Neural cell (in vitro differentiated cells): ENCODE results near the gene SSX2IP. TPM values are rescaled to one million over a fixed set of nuclear protein-coding genes. Genes with fewer than 3 reads are reported as not detected.

ENCODE experiments used
- H2AFZ ChIP-seq: fragments of 200-600, 300-800 bp; sonication (generic), shearing (Covaris generic); 2 replicates; pipeline ENCODE4 v1.6.0; 2014; ENCODE audit warnings: low read depth, mild to moderate bottlenecking, antibody characterized with exemption, low read length, moderate library complexity
- H3F3A ChIP-seq: fragments of 200-600 bp; shearing (Covaris generic); 2 replicates; pipeline ENCODE4 v1.6.1; 2016; ENCODE audit warnings: mild to moderate bottlenecking, moderate library complexity, mixed read lengths, antibody characterized with exemption, low read length; ENCODE audit not compliant: insufficient read depth, poor library complexity, severe bottlenecking
- H3K27ac ChIP-seq: fragments of 200-600, 300-800 bp; sonication (generic), shearing (Covaris generic); 2 replicates; pipeline ENCODE4 v1.5.1; 2014; ENCODE audit warnings: mild to moderate bottlenecking, low read length, moderate library complexity
- H3K27me3 ChIP-seq: fragments of 300-800, 200-600 bp; sonication (generic), shearing (Covaris generic); 2 replicates; pipeline ENCODE4 v1.6.0; 2014; ENCODE audit warnings: mild to moderate bottlenecking, low read depth, low read length, moderate library complexity; ENCODE audit not compliant: insufficient read depth
- H3K36me3 ChIP-seq: fragments of 300-800, 200-600 bp; sonication (generic), shearing (Covaris generic); 2 replicates; pipeline ENCODE4 v1.5.1; 2014; ENCODE audit warnings: mild to moderate bottlenecking, antibody characterized with exemption, low read length, moderate library complexity; ENCODE audit not compliant: insufficient read depth
- H3K4me2 ChIP-seq: fragments of 300-800, 200-600 bp; sonication (generic), shearing (Covaris generic); 2 replicates; pipeline ENCODE4 v1.6.0; 2014; ENCODE audit warnings: mild to moderate bottlenecking, low read length
- H3K4me3 ChIP-seq: fragments of 300-800, 200-600 bp; sonication (generic), shearing (Covaris generic); 2 replicates; pipeline ENCODE4 v1.5.1; 2014; ENCODE audit warnings: mild to moderate bottlenecking, low read length, moderate library complexity
- H3K79me2 ChIP-seq: fragments of 200-600 bp; shearing (Covaris generic); replicated peaks from 2 replicates; pipeline ENCODE4 v1.6.0; 2014; ENCODE audit warnings: mild to moderate bottlenecking, low read length, moderate library complexity; ENCODE audit not compliant: insufficient read depth
- H3K9ac ChIP-seq: fragments of 300-800, 200-600 bp; sonication (generic), shearing (Covaris generic); 2 replicates; pipeline ENCODE4 v1.6.1; 2016; ENCODE audit warnings: mild to moderate bottlenecking, low read length, mixed read lengths
- H3K9me2 ChIP-seq: fragments of 200-600 bp; shearing (Covaris generic); 2 replicates; pipeline ENCODE4 v1.6.1; 2016; ENCODE audit warnings: mild to moderate bottlenecking, low read length, mixed read lengths; ENCODE audit not compliant: insufficient read depth
- H3K9me3 ChIP-seq: fragments of 200-600, 300-800 bp; sonication (generic), shearing (Covaris generic); 2 replicates; pipeline ENCODE4 v1.6.1; 2016; ENCODE audit warnings: mild to moderate bottlenecking, mixed run types, low read length, moderate library complexity, mixed read lengths
- H4K20me1 ChIP-seq: fragments of 200-600 bp; shearing (Covaris generic); 2 replicates; pipeline ENCODE4 v1.6.1; 2016; ENCODE audit warnings: mild to moderate bottlenecking, mixed run types; ENCODE audit not compliant: insufficient read depth
- EP300 ChIP-seq: fragments of 450-650 bp; conservative IDR thresholded peaks from 2 replicates; pipeline ENCODE4 v1.6.1; 2014; ENCODE audit warnings: antibody characterized with exemption, mild to moderate bottlenecking, moderate library complexity; ENCODE audit not compliant: poor library complexity, severe bottlenecking
- EZH2 ChIP-seq: fragments of 200-600, 300-800 bp; shearing (Covaris generic), sonication (generic); IDR thresholded peaks from 2 replicates; pipeline ENCODE4 v1.6.1; 2014; ENCODE audit warnings: antibody characterized with exemption, low read length, borderline replicate concordance, mild to moderate bottlenecking; ENCODE audit not compliant: insufficient read depth, poor library complexity, severe bottlenecking
- MXI1 ChIP-seq: fragments of 450-650 bp; conservative IDR thresholded peaks from 2 replicates; pipeline ENCODE4 v1.6.1; 2014; ENCODE audit warnings: antibody characterized with exemption, mild to moderate bottlenecking; ENCODE audit not compliant: poor library complexity, severe bottlenecking
- POLR2AphosphoS5 ChIP-seq: IDR thresholded peaks from 2 replicates; pipeline ENCODE4 v1.6.1; 2012
- RAD21 ChIP-seq: fragments of 450-650 bp; conservative IDR thresholded peaks from 2 replicates; pipeline ENCODE4 v1.6.1; 2014; ENCODE audit warnings: antibody characterized with exemption, mild to moderate bottlenecking, moderate library complexity
- REST ChIP-seq: IDR thresholded peaks from 2 replicates; pipeline ENCODE4 v1.6.1; 2012; ENCODE audit warnings: borderline replicate concordance
- SMC3 ChIP-seq: fragments of 450-650 bp; conservative IDR thresholded peaks from 2 replicates; pipeline ENCODE4 v1.6.1; 2014; ENCODE audit warnings: antibody characterized with exemption, mild to moderate bottlenecking, moderate library complexity; ENCODE audit not compliant: poor library complexity
- TAF1 ChIP-seq: IDR thresholded peaks from 2 replicates; pipeline ENCODE4 v1.6.1; 2012; ENCODE audit warnings: low read depth
- polyA plus RNA-seq: library from polyadenylated mRNA; depleted of rRNA; stranded (reverse); fragments of >200 nt; gene quantifications from 2 replicates; pipeline ENCODE4 v1.2.3, GENCODE V29; 2014
- TF ChIP-seq, protein P1 (sequence below): fragments of 450-650 bp; IDR thresholded peaks from 2 replicates; pipeline ENCODE4 v1.5.1; 2014; ENCODE audit warnings: antibody characterized with exemption, mild to moderate bottlenecking, moderate library complexity; ENCODE audit not compliant: poor library complexity, severe bottlenecking

SSX2IP gene
- polyA plus RNA-seq, 1 donor from 2014 or later: 21.7 TPM

GRCh38 chr1:84600796-84601195, 89.5 kb downstream of the SSX2IP start:
- Histone ChIP-seq H3K9ac (no peak overlapping the region), H3K4me3 (no peak overlapping the region), H3F3A (no peaks in the 10 kb centered on the region), H3K4me2 (no peak overlapping the region), H4K20me1 (no peaks in the 10 kb centered on the region), H3K9me2 (no peaks in the 10 kb centered on the region), H3K9me3 (peaks cover 10% of the 10 kb centered on the region), H3K27me3 (no peaks in the 10 kb centered on the region), H3K27ac (no peak overlapping the region), H3K79me2 (no peaks in the 10 kb centered on the region), H2AFZ (no peak overlapping the region), H3K36me3 (no peaks in the 10 kb centered on the region)
- TF ChIP-seq EP300 (no peak), SMC3 (no peak), RAD21 (no peak), EZH2 (no peak), TAF1 (no peak), MXI1 (no peak), POLR2AphosphoS5 (no peak), REST (no peak)
- TF ChIP-seq, protein P1, sequence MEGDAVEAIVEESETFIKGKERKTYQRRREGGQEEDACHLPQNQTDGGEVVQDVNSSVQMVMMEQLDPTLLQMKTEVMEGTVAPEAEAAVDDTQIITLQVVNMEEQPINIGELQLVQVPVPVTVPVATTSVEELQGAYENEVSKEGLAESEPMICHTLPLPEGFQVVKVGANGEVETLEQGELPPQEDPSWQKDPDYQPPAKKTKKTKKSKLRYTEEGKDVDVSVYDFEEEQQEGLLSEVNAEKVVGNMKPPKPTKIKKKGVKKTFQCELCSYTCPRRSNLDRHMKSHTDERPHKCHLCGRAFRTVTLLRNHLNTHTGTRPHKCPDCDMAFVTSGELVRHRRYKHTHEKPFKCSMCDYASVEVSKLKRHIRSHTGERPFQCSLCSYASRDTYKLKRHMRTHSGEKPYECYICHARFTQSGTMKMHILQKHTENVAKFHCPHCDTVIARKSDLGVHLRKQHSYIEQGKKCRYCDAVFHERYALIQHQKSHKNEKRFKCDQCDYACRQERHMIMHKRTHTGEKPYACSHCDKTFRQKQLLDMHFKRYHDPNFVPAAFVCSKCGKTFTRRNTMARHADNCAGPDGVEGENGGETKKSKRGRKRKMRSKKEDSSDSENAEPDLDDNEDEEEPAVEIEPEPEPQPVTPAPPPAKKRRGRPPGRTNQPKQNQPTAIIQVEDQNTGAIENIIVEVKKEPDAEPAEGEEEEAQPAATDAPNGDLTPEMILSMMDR: no peak

- no peak overlapping the region for H3K9ac ChIP-seq
- H3K9me3 ChIP-seq: no peaks in the 10 kb centered on the region
- no peaks in the 10 kb centered on the region for H3K79me2 ChIP-seq
- no peaks in the 10 kb centered on the region for H3K9me2 ChIP-seq
- no peaks in the 10 kb centered on the region for H3K36me3 ChIP-seq
- no peak for TF ChIP-seq REST
- TF ChIP-seq TAF1: no peak
- TF ChIP-seq, protein P1: no peak
- TF ChIP-seq SMC3: no peak
- no peak for TF ChIP-seq EP300
- TF ChIP-seq MXI1: no peak
- TF ChIP-seq POLR2AphosphoS5: no peak
- no peak for TF ChIP-seq RAD21
- TF ChIP-seq EZH2: no peak
- H4K20me1 ChIP-seq: no peaks in the 10 kb centered on the region
- no peak overlapping the region for H3K4me3 ChIP-seq
- H3K27ac ChIP-seq: no peak overlapping the region
- H3K4me2 ChIP-seq: no peak overlapping the region
- H3K27me3 ChIP-seq: no peaks in the 10 kb centered on the region
- no peaks in the 10 kb centered on the region for H3F3A ChIP-seq
- H2AFZ ChIP-seq: no peak overlapping the region
Observed at GRCh38 chr1:84598846-84599741, 91.2 kb downstream of the SSX2IP start.
